GM12878 (cell line): ENCODE results near the gene TRERF1. TPM values are rescaled to one million over a fixed set of nuclear protein-coding genes. Genes with fewer than 3 reads are reported as not detected.

Source experiments
- ATAC-seq: fragments of 200-7000 bp; cut with Tn5 transposase; 3 replicates; pipeline ENCODE4 v1.9.1; 2020; ENCODE audit warnings: mild to moderate bottlenecking, moderate library complexity
- BruUV-seq: library from RNA; stranded (reverse); fragments of 400-500 nt; replicated peaks from 2 replicates; lab custom pipeline; 2021; lab: Mats Ljungman, UMichigan
- CTCF ChIA-PET: fragments of 300-600 bp; sonication (Branson Sonifier 250); formaldehyde crosslinking; extraction: SDS; loops from one replicate; lab custom pipeline; 2021; ENCODE audit warnings: inconsistent platforms; lab: Yijun Ruan, JAX
- POLR2A ChIA-PET: fragments of 350-600 bp; formaldehyde crosslinking; extraction: SDS; loops from one replicate; lab custom pipeline; 2021; ENCODE audit warnings: inconsistent platforms; lab: Charles Lee
- RAD21 ChIA-PET: fragments of 300-600 bp; sonication (Branson Sonifier 250); formaldehyde crosslinking; loops from one replicate; lab custom pipeline; 2023; ENCODE audit warnings: antibody characterized with exemption; ENCODE audit not compliant: unreplicated experiment; lab: Charles Lee
- SMC1A ChIA-PET: fragments of 300-600 bp; sonication (Branson Sonifier 250); formaldehyde crosslinking; loops from one replicate; lab custom pipeline; 2023; ENCODE audit not compliant: unreplicated experiment, uncharacterized antibody; lab: Charles Lee
- DNase-seq: peaks from one replicate; pipeline ENCODE4 v3.0.0-alpha.2; 2011; ENCODE audit warnings: low read depth, low spot score
- FAIRE-seq: peaks from 3 replicates; lab custom pipeline; 2011; peaks lifted over from hg19 to GRCh38; lab: Jason Lieb, UNC
- H2AFZ ChIP-seq: 2 replicates; pipeline ENCODE4 v1.6.0; 2011; ENCODE audit warnings: low read depth, low read length, control low read depth; ENCODE audit not compliant: control insufficient read depth
- H3K27ac ChIP-seq: 2 replicates; pipeline ENCODE4 v1.5.1; 2011; ENCODE audit warnings: control low read depth; ENCODE audit not compliant: control insufficient read depth, insufficient read depth
- H3K27me3 ChIP-seq, 2 experiments: replicated peaks in 1 of 2; 2 replicates each; pipeline versions ENCODE4 v1.6.0 to v1.6.1; 2011; ENCODE audit warnings: low read length in 1 of 2; ENCODE audit not compliant: control insufficient read depth in 2 of 2, insufficient read depth in 2 of 2
- H3K36me3 ChIP-seq, 2 experiments: 2 replicates each; pipeline ENCODE4 v1.5.1; 2011; ENCODE audit warnings: low read length in 1 of 2; ENCODE audit not compliant: control insufficient read depth in 2 of 2, insufficient read depth in 2 of 2
- H3K4me1 ChIP-seq: 2 replicates; pipeline ENCODE4 v1.6.1; 2011; ENCODE audit warnings: mild to moderate bottlenecking, low read length, moderate library complexity, mixed read lengths; ENCODE audit not compliant: control insufficient read depth, insufficient read depth
- H3K4me2 ChIP-seq: 2 replicates; pipeline ENCODE4 v1.6.0; 2011; ENCODE audit warnings: control low read depth; ENCODE audit not compliant: control insufficient read depth, insufficient read depth
- H3K4me3 ChIP-seq: fragments of 200-600 bp; sonication (generic); 2 replicates; pipeline ENCODE4 v1.5.1; 2016
- H3K79me2 ChIP-seq: 2 replicates; pipeline ENCODE4 v1.6.0; 2011; ENCODE audit warnings: low read length; ENCODE audit not compliant: control insufficient read depth, insufficient read depth
- H3K9ac ChIP-seq: 2 replicates; pipeline ENCODE4 v1.8.0; 2011; ENCODE audit warnings: low read length, control low read depth, mixed read lengths; ENCODE audit not compliant: control insufficient read depth, insufficient read depth
- H3K9me3 ChIP-seq: replicated peaks from 3 replicates; pipeline ENCODE4 v1.5.1; 2011; ENCODE audit warnings: mild to moderate bottlenecking, low read length; ENCODE audit not compliant: control insufficient read depth, insufficient read depth
- H4K20me1 ChIP-seq: 2 replicates; pipeline ENCODE4 v1.6.0; 2011; ENCODE audit not compliant: control insufficient read depth, insufficient read depth
- ATF7 ChIP-seq: fragments of 450-650 bp; IDR thresholded peaks from 2 replicates; pipeline ENCODE4 v1.6.1; 2016; ENCODE audit warnings: low read depth, mild to moderate bottlenecking
- CHD4 ChIP-seq: fragments of 200-600 bp; sonication (generic); IDR thresholded peaks from 2 replicates; pipeline ENCODE4 v1.6.1; 2016; ENCODE audit warnings: mild to moderate bottlenecking
- IKZF1 ChIP-seq: fragments of 450-650 bp; conservative IDR thresholded peaks from 2 replicates; pipeline ENCODE4 v1.6.1; 2017; ENCODE audit warnings: antibody characterized with exemption, mild to moderate bottlenecking
- IRF5 ChIP-seq: fragments of 450-650 bp; IDR thresholded peaks from 2 replicates; pipeline ENCODE4 v1.6.1; 2017; ENCODE audit warnings: borderline replicate concordance
- MXI1 ChIP-seq: fragments of 150-350 bp; IDR thresholded peaks from 2 replicates; pipeline ENCODE4 v1.6.1; 2011; ENCODE audit warnings: low read depth, mild to moderate bottlenecking, inconsistent platforms, low read length, improper control_type of control experiment
- SIX5 ChIP-seq: IDR thresholded peaks from 2 replicates; pipeline ENCODE4 v1.6.1; 2011; ENCODE audit warnings: mild to moderate bottlenecking, low read depth, low read length, moderate library complexity; ENCODE audit not compliant: severe bottlenecking
- SRF ChIP-seq, 2 experiments: IDR thresholded peaks; 2 replicates each; pipeline ENCODE4 v1.6.1; 2011; ENCODE audit warnings: low read depth in 2 of 2, low read length in 2 of 2, mild to moderate bottlenecking in 1 of 2, moderate library complexity in 1 of 2
- TCF3 ChIP-seq: IDR thresholded peaks from 2 replicates; pipeline ENCODE4 v1.6.1; 2012; ENCODE audit warnings: low read depth, mild to moderate bottlenecking, low read length, borderline replicate concordance; ENCODE audit not compliant: insufficient read depth
- WGBS: methylation state at CpG from one replicate; pipeline ENCODE4 v1.1.6; 2016; ENCODE audit warnings: low lambda C conversion rate; ENCODE audit not compliant: insufficient replicate concordance, insufficient coverage; ENCODE audit errors: missing lambda C conversion rate; 5-methylcytosine and 5-hydroxymethylcytosine counted together
- in situ Hi-C: fragments of 300-500 bp; cut with MboI; formaldehyde crosslinking; loops from 9 replicates; pipeline ENCODE4 v1.14.3; 2018; ENCODE audit warnings: mixed read lengths
- intact Hi-C: fragments of 100-400 bp; cut with micrococcal nuclease; formaldehyde crosslinking; loops from one replicate; pipeline ENCODE4 v1.14.2; 2022; ENCODE audit not compliant: unreplicated experiment
- polyA plus RNA-seq, 11 experiments: library from polyadenylated mRNA; depleted of rRNA in 4 of 11; unstranded in 6 of 11; stranded (reverse) in 5 of 11; fragments of >200 nt; fragmentation: Nextera tagmentation in 4 of 11; fragmentation: Illumina TruSeq in 1 of 11; extraction: Ambion mirVana in 4 of 11; extraction: Trizol in 1 of 11; gene quantifications; 1 replicate in 1 of 11; 2 replicates in 10 of 11; pipeline versions ENCODE4 v1.2.1 to v1.2.3, GENCODE V29; 2011 to 2016; ENCODE audit warnings: inconsistent platforms in 2 of 11, missing spikeins in 2 of 11, low read depth in 1 of 11
- total RNA-seq, 4 experiments: library from RNA; depleted of rRNA in 3 of 4; stranded (reverse); fragments of >200 nt in 3 of 4; fragmentation: Illumina TruSeq in 1 of 4; extraction: Trizol in 1 of 4; gene quantifications; 2 replicates each; pipeline versions ENCODE4 v1.2.1 to v1.2.3, GENCODE V29; 2013 to 2021

TRERF1 gene
- total and polyA plus RNA-seq, 10 of the 15 experiments (the other 5 are each of a cell fraction or from before 2014, with no cell fraction given) = 2.2 to 19.4 (median 7.2) TPM

- SMC1A ChIA-PET = interaction anchor here (0.6 to 4.6 kb wide), 5 partner anchors 200 to 532 kb away, joined by 3 to 42 read pairs (median 3); no protein-coding TSS in a partner anchor
- H3K79me2 ChIP-seq = no peaks in the 10 kb centered on the region
- no peaks in the 10 kb centered on the region for H3K27me3 ChIP-seq
- RAD21 ChIA-PET = interaction anchor here (5.0 kb wide), 1 partner anchor 240 kb away, joined by 31 read pairs; no protein-coding TSS in a partner anchor
- BruUV-seq = no TSS peak
- intact Hi-C loops (loop anchor here (5.0 kb wide), 1 partner anchor 225 kb away; no protein-coding TSS in a partner anchor), in situ Hi-C loops (loop anchor here (5.0 kb wide), 1 partner anchor 240 kb away; no protein-coding TSS in a partner anchor)
- ATAC-seq = no peak
- H3K9me3 ChIP-seq = no peaks in the 10 kb centered on the region
- DNase-seq = no peak
- CTCF ChIA-PET = interaction anchor here (1.4 to 5.1 kb wide), 2 partner anchors 12 to 240 kb away, joined by 5 to 51 read pairs; no protein-coding TSS in a partner anchor
- POLR2A ChIA-PET = interaction anchor here (1.1 kb wide), 1 partner anchor 240 kb away, joined by 4 read pairs; no protein-coding TSS in a partner anchor
- no peak overlapping the region for H3K9ac ChIP-seq
- H3K4me1 ChIP-seq = no peaks in the 10 kb centered on the region
- H2AFZ ChIP-seq = no peak overlapping the region
- no peak overlapping the region for H3K4me3 ChIP-seq
- H3K4me2 ChIP-seq = no peak overlapping the region
- no peaks in the 10 kb centered on the region for H3K36me3 ChIP-seq
- WGBS = 60% methylated on average over 2 of the region's 2 CpGs
- H4K20me1 ChIP-seq = no peaks in the 10 kb centered on the region
- no peak overlapping the region for H3K27ac ChIP-seq
- TF ChIP-seq SRF (IDR thresholded peaks at IDR 0.05; ENCODE audit: low read depth in 2 of 2, low read length in 2 of 2) = no peak
- TF ChIP-seq IKZF1 = no peak
- no peak for TF ChIP-seq IRF5
- TF ChIP-seq MXI1 = no peak
- TF ChIP-seq ATF7 = no peak
- no peak for TF ChIP-seq TCF3
- TF ChIP-seq CHD4 = no peak
- no peak for TF ChIP-seq SIX5
- FAIRE-seq = no peak
These were observed 144.6 kb downstream of the TRERF1 start for GRCh38 chr6:42307141-42307470.
